ENCODE results near the gene MCCD1.

Gene MCCD1

GRCh38 chr6:31569861-31570536 is 41.2 kb downstream of the MCCD1 start:
- no peak for DNase-seq (ENCODE audit: low read depth in 1 of 2, low spot score in 1 of 2)

GRCh38 chr6:31572041-31572911 is 43.5 kb downstream of the MCCD1 start, which contains the start of gene LTA:
TSS of gene LTA (plus strand) at chr6:31572289. CDS start at chr6:31572743, 454 bp downstream.
- peak; percentile 57 to 66 for DNase-seq (ENCODE audit: low read depth in 1 of 2, low spot score in 1 of 2)

GRCh38 chr6:31573239-31574105 is 44.7 kb downstream of the MCCD1 start:
- DNase-seq (ENCODE audit: low read depth in 1 of 2, low spot score in 1 of 2), result no peak

GRCh38 chr6:31574106-31575061 is 45.6 kb downstream of the MCCD1 start:
- DNase-seq (ENCODE audit: low read depth in 1 of 2, low spot score in 1 of 2), result no peak

- DNase-seq (ENCODE audit: low read depth in 1 of 2, low spot score in 1 of 2), result peak; percentile 45 to 76
Measured at GRCh38 chr6:31575335-31575901, 46.7 kb downstream of the MCCD1 start, which contains the start of gene TNF. TSS of gene TNF (plus strand) at chr6:31575565. CDS start at chr6:31575742, 177 bp downstream.

GRCh38 chr6:31575952-31576685 is 47.4 kb downstream of the MCCD1 start:
- no peak for DNase-seq (ENCODE audit: low read depth in 1 of 2, low spot score in 1 of 2)

- no peak for DNase-seq (ENCODE audit: low read depth in 1 of 2, low spot score in 1 of 2)
Measured at GRCh38 chr6:31576897-31577578, 48.3 kb downstream of the MCCD1 start.

- DNase-seq (ENCODE audit: low read depth in 1 of 2, low spot score in 1 of 2), result no peak
Measured at GRCh38 chr6:31577579-31577966, 48.8 kb downstream of the MCCD1 start.

GRCh38 chr6:31578184-31579118 is 49.7 kb downstream of the MCCD1 start:
- no peak for DNase-seq (ENCODE audit: low read depth in 1 of 2, low spot score in 1 of 2)

- DNase-seq (ENCODE audit: low read depth in 1 of 2, low spot score in 1 of 2), result no peak
Measured at GRCh38 chr6:31579119-31579505, 50.4 kb downstream of the MCCD1 start.

All from activated T-helper 1 cell treated with anti-CD3 and anti-CD28 coated beads, Interleukin-2, amount 50 U/mL, for 16 hours (primary cell).